Mesenchymal stem cell (in vitro differentiated cells and primary cell): ENCODE data around the gene TRMU. TPM values are rescaled to one million over a fixed set of nuclear protein-coding genes. Genes with fewer than 3 reads are reported as not detected.

Source experiments
- DNase-seq: peaks from one replicate; pipeline ENCODE4 v3.0.0-alpha.2; 2013
- H2AFZ ChIP-seq: one replicate; pipeline ENCODE4 v1.6.1; 2013; ENCODE audit warnings: low read depth, mild to moderate bottlenecking, control low read depth, inconsistent platforms, low read length, moderate library complexity
- H2AK5ac ChIP-seq: 2 replicates; pipeline ENCODE4 v1.6.1; 2013; ENCODE audit warnings: low read length, moderate library complexity, mild to moderate bottlenecking, inconsistent platforms; ENCODE audit not compliant: severe bottlenecking
- H2BK120ac ChIP-seq: one replicate; pipeline ENCODE4 v1.6.1; 2013; ENCODE audit warnings: low read depth, mild to moderate bottlenecking, inconsistent platforms, low read length, moderate library complexity
- H2BK12ac ChIP-seq, 2 experiments: one replicate each; pipeline ENCODE4 v1.6.1; 2013; ENCODE audit warnings: inconsistent platforms in 2 of 2, low read length in 2 of 2, mild to moderate bottlenecking in 2 of 2, moderate library complexity in 2 of 2, control low read depth in 1 of 2
- H2BK15ac ChIP-seq: one replicate; pipeline ENCODE4 v1.6.1; 2013; ENCODE audit warnings: mild to moderate bottlenecking, low read depth, inconsistent platforms; ENCODE audit not compliant: poor library complexity, severe bottlenecking
- H2BK5ac ChIP-seq: 2 replicates; pipeline ENCODE4 v1.6.1; 2013; ENCODE audit warnings: low read depth, mild to moderate bottlenecking, low read length, control low read depth, inconsistent platforms; ENCODE audit not compliant: poor library complexity, severe bottlenecking
- H3K14ac ChIP-seq, 2 experiments: one replicate each; pipeline ENCODE4 v1.6.1; 2013; ENCODE audit warnings: inconsistent platforms in 2 of 2, low read length in 2 of 2, control low read depth in 1 of 2, mild to moderate bottlenecking in 1 of 2, moderate library complexity in 1 of 2
- H3K18ac ChIP-seq, 2 experiments: one replicate each; pipeline ENCODE4 v1.6.1; 2013; ENCODE audit warnings: inconsistent platforms in 2 of 2, low read length in 2 of 2, control low read depth in 1 of 2, low read depth in 1 of 2, mild to moderate bottlenecking in 1 of 2
- H3K23ac ChIP-seq, 2 experiments: one replicate each; pipeline ENCODE4 v1.6.1; 2013; ENCODE audit warnings: inconsistent platforms in 2 of 2, low read length in 2 of 2, mild to moderate bottlenecking in 2 of 2, moderate library complexity in 2 of 2, control low read depth in 1 of 2
- H3K27ac ChIP-seq: 2 replicates; pipeline ENCODE4 v1.5.1; 2013; ENCODE audit warnings: mild to moderate bottlenecking, moderate library complexity, low read length, control low read depth, inconsistent platforms; ENCODE audit not compliant: poor library complexity, severe bottlenecking
- H3K27me3 ChIP-seq, 2 experiments: 2 replicates each; pipeline versions ENCODE4 v1.6.1 to v1.7.0; 2013; ENCODE audit warnings: low read length in 2 of 2, mild to moderate bottlenecking in 2 of 2, moderate library complexity in 2 of 2, control low read depth in 1 of 2, inconsistent platforms in 1 of 2; ENCODE audit not compliant: control insufficient read depth in 1 of 2, insufficient read depth in 1 of 2
- H3K36me3 ChIP-seq, 2 experiments: 2 replicates each; pipeline versions ENCODE4 v1.6.1 to v1.7.0; 2013; ENCODE audit warnings: low read length in 2 of 2, control low read depth in 1 of 2, inconsistent platforms in 1 of 2, low read depth in 1 of 2, mild to moderate bottlenecking in 1 of 2; ENCODE audit not compliant: insufficient read depth in 2 of 2, control insufficient read depth in 1 of 2
- H3K4ac ChIP-seq, 2 experiments: one replicate each; pipeline ENCODE4 v1.6.1; 2013; ENCODE audit warnings: inconsistent platforms in 2 of 2, low read length in 2 of 2, mild to moderate bottlenecking in 2 of 2, moderate library complexity in 2 of 2, control low read depth in 1 of 2, low read depth in 1 of 2
- H3K4me1 ChIP-seq: 2 replicates; pipeline ENCODE4 v1.6.1; 2013; ENCODE audit warnings: low read depth, low read length, control low read depth; ENCODE audit not compliant: control insufficient read depth, insufficient read depth
- H3K4me2 ChIP-seq: 2 replicates; pipeline ENCODE4 v1.6.1; 2013; ENCODE audit warnings: low read length, mild to moderate bottlenecking, inconsistent platforms; ENCODE audit not compliant: poor library complexity, severe bottlenecking
- H3K4me3 ChIP-seq, 2 experiments: 2 replicates each; pipeline versions ENCODE4 v1.5.1 to v1.7.0; 2013; ENCODE audit warnings: low read length in 2 of 2, mild to moderate bottlenecking in 2 of 2, control low read depth in 1 of 2, low read depth in 1 of 2; ENCODE audit not compliant: insufficient read depth in 1 of 2
- H3K79me1 ChIP-seq: replicated peaks from 2 replicates; pipeline ENCODE4 v1.6.1; 2013; ENCODE audit warnings: mild to moderate bottlenecking, control low read depth, low read length, inconsistent platforms; ENCODE audit not compliant: poor library complexity, severe bottlenecking
- H3K9ac ChIP-seq: 2 replicates; pipeline ENCODE4 v1.7.0; 2013; ENCODE audit warnings: mild to moderate bottlenecking, low read length, moderate library complexity
- H3K9me3 ChIP-seq: 2 replicates; pipeline ENCODE4 v1.7.0; 2013; ENCODE audit warnings: mild to moderate bottlenecking, low read length; ENCODE audit not compliant: control insufficient read depth
- H4K8ac ChIP-seq: one replicate; pipeline ENCODE4 v1.6.1; 2013; ENCODE audit warnings: inconsistent platforms, mild to moderate bottlenecking, low read length, moderate library complexity
- H4K91ac ChIP-seq: one replicate; pipeline ENCODE4 v1.6.1; 2013; ENCODE audit warnings: mild to moderate bottlenecking, low read length, inconsistent platforms
- WGBS: methylation state at CpG from one replicate; pipeline ENCODE4 v1.1.7; 2013; ENCODE audit warnings: mixed read lengths; 5-methylcytosine and 5-hydroxymethylcytosine counted together
- polyA plus RNA-seq, 2 experiments: library from polyadenylated mRNA; stranded (reverse); fragments of 200-250 nt; gene quantifications; one replicate each; pipeline ENCODE4 v1.2.3, GENCODE V29; 2013

TRMU gene
- 15.7 TPM for polyA plus RNA-seq (2013, experiment 1 of 2)
- 15.2 TPM for polyA plus RNA-seq (2013, experiment 2 of 2)

GRCh38 chr22:46335201-46336118 lies at the start of gene TRMU:
TRMU (plus strand) TSS chr22:46335714; CDS start chr22:46335765, 51 bp downstream.
- H2AK5ac ChIP-seq = no peak within 1 kb of the TSS
- H3K9me3 ChIP-seq = no peaks in the 10 kb centered on the region
- peak within 1 kb of the TSS; percentile 91 for H2AFZ ChIP-seq
- no peaks in the 10 kb centered on the region for H3K27me3 ChIP-seq
- H4K91ac ChIP-seq = peak within 1 kb of the TSS; percentile 85
- peak within 1 kb of the TSS; percentile 92 for H2BK5ac ChIP-seq
- peaks cover 27% of the 10 kb centered on the region for H3K79me1 ChIP-seq
- peaks cover 6% of the 10 kb centered on the region for H3K4me1 ChIP-seq
- under 1% methylated on average over 60 of the region's 93 CpGs for WGBS
- no peak within 1 kb of the TSS for H2BK12ac ChIP-seq
- H3K23ac ChIP-seq = no peak within 1 kb of the TSS
- H2BK15ac ChIP-seq = peak within 1 kb of the TSS; percentile 52
- peak within 1 kb of the TSS; percentile 97 for H4K8ac ChIP-seq
- H3K4me2 ChIP-seq = peak within 1 kb of the TSS; percentile 85
- peaks cover 29 to 35% of the 10 kb centered on the region in 2 experiments for H3K36me3 ChIP-seq
- H3K14ac ChIP-seq = peak within 1 kb of the TSS; percentile 87 to 92
- peak within 1 kb of the TSS; percentile 62 for H2BK120ac ChIP-seq
- H3K9ac ChIP-seq = peak within 1 kb of the TSS; percentile 94
- peak within 1 kb of the TSS; percentile 90 to 92 for H3K18ac ChIP-seq
- H3K27ac ChIP-seq = peak within 1 kb of the TSS; percentile 55
- DNase-seq = peak; percentile 88
- peak within 1 kb of the TSS; percentile 92 to 96 for H3K4me3 ChIP-seq
- peak within 1 kb of the TSS; percentile 66 to 81 for H3K4ac ChIP-seq

- no peak overlapping the region for H3K18ac ChIP-seq
- 84% methylated on average over 3 of the region's 3 CpGs for WGBS
- H3K36me3 ChIP-seq = peaks cover 78 to 83% of the 10 kb centered on the region in 2 experiments
Measured at GRCh38 chr22:46286006-46286405, 49.5 kb upstream of the TRMU start.

GRCh38 chr22:46286941-46287872 lies 48.3 kb upstream of the TRMU start:
- no peak for DNase-seq
- Histone ChIP-seq H3K4me2 (no peak overlapping the region), H3K9me3 (peaks cover 4% of the 10 kb centered on the region), H2BK12ac (no peak overlapping the region), H3K4ac (no peak overlapping the region), H2BK5ac (no peak overlapping the region), H3K27ac (no peak overlapping the region), H4K8ac (no peak overlapping the region), H2BK120ac (no peak overlapping the region), H3K18ac (no peak overlapping the region), H2AK5ac (no peak overlapping the region), H3K4me3 (no peak overlapping the region), H3K9ac (no peak overlapping the region), H3K79me1 (no peaks in the 10 kb centered on the region), H3K14ac (no peak overlapping the region), H3K36me3 (peaks cover 71 to 81% of the 10 kb centered on the region in 2 experiments), H2BK15ac (no peak overlapping the region), H2AFZ (no peak overlapping the region), H3K4me1 (peaks cover 13% of the 10 kb centered on the region), H3K27me3 (no peaks in the 10 kb centered on the region), H4K91ac (no peak overlapping the region), H3K23ac (peak overlapping the region in 1 of 2 experiments; percentile 23)
- WGBS = 96% methylated on average over 15 of the region's 15 CpGs

More at GRCh38 chr22:46286006-46286405, 49.5 kb upstream of the TRMU start:
- H3K4me2 ChIP-seq = no peak overlapping the region
- no peak for DNase-seq
- no peak overlapping the region for H3K9ac ChIP-seq
- H2AK5ac ChIP-seq = no peak overlapping the region
- H3K23ac ChIP-seq = no peak overlapping the region
- H2BK120ac ChIP-seq = no peak overlapping the region
- no peak overlapping the region for H2BK12ac ChIP-seq
- no peak overlapping the region for H2BK5ac ChIP-seq
- no peak overlapping the region for H2BK15ac ChIP-seq
- no peak overlapping the region for H3K4ac ChIP-seq
- H3K4me1 ChIP-seq = peaks cover 13% of the 10 kb centered on the region
- no peaks in the 10 kb centered on the region for H3K9me3 ChIP-seq
- H3K27me3 ChIP-seq = no peaks in the 10 kb centered on the region
- H3K14ac ChIP-seq = no peak overlapping the region
- no peak overlapping the region for H2AFZ ChIP-seq
- no peak overlapping the region for H4K91ac ChIP-seq
- H3K27ac ChIP-seq = no peak overlapping the region
- no peaks in the 10 kb centered on the region for H3K79me1 ChIP-seq
- H4K8ac ChIP-seq = no peak overlapping the region
- no peak overlapping the region for H3K4me3 ChIP-seq
